ENCODE results near the gene SPSB2.

GRCh38 chr12:6822426-6823135, 50.5 kb downstream of the SPSB2 start:
- TF ChIP-seq MAX (IDR thresholded peaks at IDR 0.05) (no peak), EP300 (IDR thresholded peaks at IDR 0.05; ENCODE audit: borderline replicate concordance) (no peak), REST (IDR thresholded peaks at IDR 0.05; ENCODE audit: low read depth) (no peak), TAF1 (IDR thresholded peaks at IDR 0.05; ENCODE audit: low read depth) (no peak), RAD21 (IDR thresholded peaks at IDR 0.05; ENCODE audit: low read depth) (no peak), ZBTB7A (IDR thresholded peaks at IDR 0.05; ENCODE audit: low read depth) (no peak)
